OCI-LY1 (cell line): ENCODE data around the gene FBXO36.

ENCODE experiments used
- H2AFZ ChIP-seq: fragments of 200-600 bp; sonication (generic), shearing (Covaris generic); 2 replicates; pipeline ENCODE4 v1.6.0; 2014; ENCODE audit warnings: antibody characterized with exemption, mild to moderate bottlenecking, low read length
- H3F3A ChIP-seq: fragments of 200-600 bp; sonication (generic), shearing (Covaris generic); 2 replicates; pipeline ENCODE4 v1.6.0; 2014; ENCODE audit warnings: mild to moderate bottlenecking, antibody characterized with exemption, low read length, moderate library complexity; ENCODE audit not compliant: insufficient read depth
- H3K27ac ChIP-seq: fragments of 200-600 bp; sonication (generic); 2 replicates; pipeline ENCODE4 v1.5.1; 2014; ENCODE audit warnings: low read length, mixed run types, mild to moderate bottlenecking, low read depth; ENCODE audit not compliant: poor library complexity, severe bottlenecking
- H3K27me3 ChIP-seq: fragments of 200-600 bp; sonication (generic); 2 replicates; pipeline ENCODE4 v1.6.0; 2014; ENCODE audit warnings: antibody characterized with exemption, mild to moderate bottlenecking, low read length, moderate library complexity; ENCODE audit not compliant: insufficient read depth
- H3K36me3 ChIP-seq: fragments of 200-600 bp; sonication (generic); 2 replicates; pipeline ENCODE4 v1.6.1; 2014; ENCODE audit warnings: mild to moderate bottlenecking, antibody characterized with exemption, low read length, moderate library complexity, mixed read lengths; ENCODE audit not compliant: insufficient read depth
- H3K4me1 ChIP-seq: fragments of 200-600 bp; sonication (generic); 2 replicates; pipeline ENCODE4 v1.5.1; 2014; ENCODE audit warnings: mild to moderate bottlenecking, low read length, moderate library complexity; ENCODE audit not compliant: insufficient read depth, severe bottlenecking
- H3K4me2 ChIP-seq: fragments of 200-600 bp; sonication (generic), shearing (Covaris generic); 2 replicates; pipeline ENCODE4 v1.6.1; 2014; ENCODE audit warnings: low read length
- H3K4me3 ChIP-seq: fragments of 200-600 bp; sonication (generic); 2 replicates; pipeline ENCODE4 v1.5.1; 2014; ENCODE audit warnings: low read length, low read depth, mild to moderate bottlenecking, mixed read lengths; ENCODE audit not compliant: poor library complexity, severe bottlenecking
- H3K79me2 ChIP-seq: fragments of 200-600 bp; shearing (Covaris generic); 2 replicates; pipeline ENCODE4 v1.6.1; 2016; ENCODE audit warnings: mixed run types, low read length, mixed read lengths; ENCODE audit not compliant: insufficient read depth
- H3K9ac ChIP-seq: fragments of 200-600 bp; sonication (generic), shearing (Covaris generic); 2 replicates; pipeline ENCODE4 v1.6.1; 2014; ENCODE audit warnings: mild to moderate bottlenecking, low read length, mixed read lengths
- H3K9me2 ChIP-seq: fragments of 200-600 bp; sonication (generic), shearing (Covaris generic); 2 replicates; pipeline ENCODE4 v1.6.1; 2014; ENCODE audit warnings: low read depth, mild to moderate bottlenecking, low read length, mixed read lengths
- H3K9me3 ChIP-seq: fragments of 200-600 bp; shearing (Covaris generic); 2 replicates; pipeline ENCODE4 v1.6.1; 2014; ENCODE audit warnings: low read length, mixed read lengths
- H4K20me1 ChIP-seq: fragments of 200-600 bp; sonication (generic), shearing (Covaris generic); 2 replicates; pipeline ENCODE4 v1.6.0; 2016; ENCODE audit warnings: mild to moderate bottlenecking, low read length; ENCODE audit not compliant: insufficient read depth
- EZH2 ChIP-seq: fragments of 200-600 bp; sonication (generic), shearing (Covaris generic); IDR thresholded peaks from 2 replicates; pipeline ENCODE4 v1.8.0; 2017; ENCODE audit warnings: borderline replicate concordance, mixed run types, mild to moderate bottlenecking, antibody characterized with exemption, low read length, moderate library complexity, mixed read lengths
- TF ChIP-seq, protein P1 (sequence below): fragments of 200-600 bp; sonication (generic), shearing (Covaris generic); IDR thresholded peaks from 2 replicates; pipeline ENCODE4 v1.5.1; 2017; ENCODE audit warnings: mild to moderate bottlenecking, antibody characterized with exemption, low read length, moderate library complexity, mixed read lengths

Gene FBXO36

DNA sequence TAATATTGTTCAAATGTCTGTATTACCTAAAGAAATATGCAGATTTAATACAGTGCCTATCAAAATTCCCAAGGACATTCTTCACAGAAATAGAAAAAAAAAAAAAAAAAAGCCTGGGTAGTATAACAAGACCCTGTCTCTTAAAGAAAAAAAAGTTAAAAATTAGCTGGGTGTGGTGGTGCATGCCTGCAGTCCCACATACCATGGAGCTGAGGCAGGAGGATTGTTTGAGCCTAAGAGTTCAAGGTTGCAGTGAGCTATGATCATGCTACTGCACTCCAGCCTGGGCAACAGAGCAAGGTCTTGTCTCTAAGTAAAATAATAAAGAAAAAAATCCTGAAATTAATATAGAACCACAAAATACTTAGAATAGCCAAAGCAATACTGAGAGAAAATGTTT lies 94.5 kb downstream of the FBXO36 start:
- no peaks in the 10 kb centered on the region for H3K9me3 ChIP-seq
- H3F3A ChIP-seq, result no peaks in the 10 kb centered on the region
- no peaks in the 10 kb centered on the region for H3K79me2 ChIP-seq
- no peak overlapping the region for H3K4me3 ChIP-seq
- H3K36me3 ChIP-seq, result no peaks in the 10 kb centered on the region
- no peak overlapping the region for H2AFZ ChIP-seq
- no peaks in the 10 kb centered on the region for H3K4me1 ChIP-seq
- H3K9ac ChIP-seq, result no peak overlapping the region
- no peaks in the 10 kb centered on the region for H4K20me1 ChIP-seq
- H3K4me2 ChIP-seq, result no peak overlapping the region
- no peak for TF ChIP-seq EZH2
- TF ChIP-seq, protein P1, sequence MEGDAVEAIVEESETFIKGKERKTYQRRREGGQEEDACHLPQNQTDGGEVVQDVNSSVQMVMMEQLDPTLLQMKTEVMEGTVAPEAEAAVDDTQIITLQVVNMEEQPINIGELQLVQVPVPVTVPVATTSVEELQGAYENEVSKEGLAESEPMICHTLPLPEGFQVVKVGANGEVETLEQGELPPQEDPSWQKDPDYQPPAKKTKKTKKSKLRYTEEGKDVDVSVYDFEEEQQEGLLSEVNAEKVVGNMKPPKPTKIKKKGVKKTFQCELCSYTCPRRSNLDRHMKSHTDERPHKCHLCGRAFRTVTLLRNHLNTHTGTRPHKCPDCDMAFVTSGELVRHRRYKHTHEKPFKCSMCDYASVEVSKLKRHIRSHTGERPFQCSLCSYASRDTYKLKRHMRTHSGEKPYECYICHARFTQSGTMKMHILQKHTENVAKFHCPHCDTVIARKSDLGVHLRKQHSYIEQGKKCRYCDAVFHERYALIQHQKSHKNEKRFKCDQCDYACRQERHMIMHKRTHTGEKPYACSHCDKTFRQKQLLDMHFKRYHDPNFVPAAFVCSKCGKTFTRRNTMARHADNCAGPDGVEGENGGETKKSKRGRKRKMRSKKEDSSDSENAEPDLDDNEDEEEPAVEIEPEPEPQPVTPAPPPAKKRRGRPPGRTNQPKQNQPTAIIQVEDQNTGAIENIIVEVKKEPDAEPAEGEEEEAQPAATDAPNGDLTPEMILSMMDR, result no peak
- no peaks in the 10 kb centered on the region for H3K27me3 ChIP-seq
- H3K27ac ChIP-seq, result no peak overlapping the region
- no peaks in the 10 kb centered on the region for H3K9me2 ChIP-seq

DNA sequence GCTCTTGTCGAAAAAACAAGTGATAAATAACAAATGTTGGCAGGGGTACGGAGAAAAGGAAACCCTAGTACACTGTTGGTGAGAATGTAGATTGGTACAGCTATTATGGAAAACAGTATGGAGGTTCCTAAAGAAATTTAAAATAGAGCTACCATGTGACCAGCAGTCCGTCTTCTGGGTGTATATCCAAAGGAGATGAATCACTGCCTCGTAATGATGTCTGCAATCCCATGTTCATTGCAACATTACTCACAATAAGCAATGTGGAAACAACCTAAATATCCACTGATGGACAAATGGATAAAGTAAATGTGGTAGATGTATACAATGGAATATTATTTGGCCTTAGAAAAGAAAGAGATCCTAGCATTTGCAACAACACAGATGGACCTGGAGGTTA lies 95.8 kb downstream of the FBXO36 start:
- no peaks in the 10 kb centered on the region for H3K36me3 ChIP-seq
- no peak overlapping the region for H3K4me2 ChIP-seq
- no peak for TF ChIP-seq EZH2
- TF ChIP-seq, protein P1, result no peak
- H3K9me2 ChIP-seq, result no peaks in the 10 kb centered on the region
- H3K9ac ChIP-seq, result no peak overlapping the region
- H3K27ac ChIP-seq, result no peak overlapping the region
- no peaks in the 10 kb centered on the region for H3K79me2 ChIP-seq
- H3K9me3 ChIP-seq, result no peaks in the 10 kb centered on the region
- H4K20me1 ChIP-seq, result no peaks in the 10 kb centered on the region
- no peaks in the 10 kb centered on the region for H3K4me1 ChIP-seq
- H3K27me3 ChIP-seq, result no peaks in the 10 kb centered on the region
- H2AFZ ChIP-seq, result no peak overlapping the region
- no peaks in the 10 kb centered on the region for H3F3A ChIP-seq
- no peak overlapping the region for H3K4me3 ChIP-seq

DNA sequence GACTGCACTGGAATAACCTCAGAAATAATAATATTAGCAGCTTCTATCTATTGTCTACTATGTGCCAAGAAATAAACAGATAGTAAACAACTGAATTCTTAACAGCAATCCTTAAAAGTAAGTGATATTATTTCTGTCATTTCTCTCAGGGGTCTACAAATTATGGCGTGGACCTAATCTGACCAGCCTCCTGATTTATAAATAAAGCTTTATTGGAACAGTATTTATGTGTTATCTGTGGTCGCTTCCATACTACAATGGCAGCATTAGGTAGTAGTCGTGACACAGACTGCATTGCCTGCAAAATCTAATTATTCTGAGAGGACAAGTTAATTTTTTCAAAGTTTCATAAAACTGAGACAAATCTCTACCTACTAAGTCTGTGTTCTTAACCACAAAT lies 97.4 kb downstream of the FBXO36 start:
- H3K4me1 ChIP-seq, result no peaks in the 10 kb centered on the region
- H3K4me3 ChIP-seq, result no peak overlapping the region
- H3K27me3 ChIP-seq, result no peaks in the 10 kb centered on the region
- no peak for TF ChIP-seq EZH2
- TF ChIP-seq, protein P1, result no peak
- no peaks in the 10 kb centered on the region for H3K79me2 ChIP-seq
- no peak overlapping the region for H3K9ac ChIP-seq
- no peak overlapping the region for H2AFZ ChIP-seq
- no peak overlapping the region for H3K27ac ChIP-seq
- no peaks in the 10 kb centered on the region for H3K36me3 ChIP-seq
- no peaks in the 10 kb centered on the region for H3K9me2 ChIP-seq
- H4K20me1 ChIP-seq, result no peaks in the 10 kb centered on the region
- H3F3A ChIP-seq, result no peaks in the 10 kb centered on the region
- no peak overlapping the region for H3K4me2 ChIP-seq
- H3K9me3 ChIP-seq, result no peaks in the 10 kb centered on the region
